Measurements from ENCODE around the gene FPR1.

The FPR1 gene

GRCh38 chr19:51698296-51698695, 53.4 kb downstream of the FPR1 start:
- Histone ChIP-seq H3K4me3 (ENCODE audit: insufficient read depth, low read depth, low read length, poor library complexity, severe bottlenecking) (no peak overlapping the region), H3K27ac (ENCODE audit: insufficient read depth, low read length, poor library complexity, severe bottlenecking) (no peak overlapping the region), H3K9me3 (ENCODE audit: control insufficient read depth, low read length) (no peaks in the 10 kb centered on the region), H3K36me3 (ENCODE audit: control insufficient read depth, insufficient read depth, low read length) (no peaks in the 10 kb centered on the region), H3K4me1 (ENCODE audit: control insufficient read depth, insufficient read depth, low read length, poor library complexity, severe bottlenecking) (peaks cover 10% of the 10 kb centered on the region), H3K27me3 (replicated peaks; ENCODE audit: control insufficient read depth, insufficient read depth, low read length, poor library complexity, severe bottlenecking) (no peaks in the 10 kb centered on the region)
- no peak for DNase-seq

DNA sequence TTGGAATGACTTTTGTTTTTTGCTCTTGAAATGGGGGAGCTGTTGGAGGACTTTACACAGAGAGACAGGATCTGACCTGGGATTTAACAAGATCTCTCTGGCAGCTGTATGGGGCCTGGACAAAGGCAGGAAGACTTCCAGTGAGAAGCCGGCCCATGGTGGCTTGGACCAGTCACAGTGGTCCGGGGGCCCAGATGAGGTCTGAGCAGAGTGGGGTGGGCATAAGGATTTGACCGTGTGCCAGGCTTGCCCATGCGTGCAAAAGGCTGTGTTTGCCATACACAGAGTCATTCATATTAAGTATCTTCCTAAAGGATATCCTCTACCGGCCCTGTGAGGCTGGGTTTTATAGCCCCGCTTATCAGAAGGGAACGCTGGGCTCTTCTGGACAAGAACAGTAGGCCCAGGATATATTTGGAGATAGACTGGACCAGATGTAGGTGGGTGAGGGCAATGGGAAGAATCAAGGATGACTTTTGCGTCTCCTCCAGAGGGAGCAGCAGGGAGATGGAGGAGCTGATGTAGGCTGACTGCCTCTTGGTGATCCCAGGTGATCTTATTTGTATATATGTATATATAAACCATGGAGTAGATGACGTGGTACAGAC, 54.4 kb downstream of the FPR1 start:
- no peaks in the 10 kb centered on the region for H3K36me3 ChIP-seq (ENCODE audit: control insufficient read depth, insufficient read depth, low read length)
- no peaks in the 10 kb centered on the region for H3K27me3 ChIP-seq (replicated peaks; ENCODE audit: control insufficient read depth, insufficient read depth, low read length, poor library complexity, severe bottlenecking)
- H3K27ac ChIP-seq (ENCODE audit: insufficient read depth, low read length, poor library complexity, severe bottlenecking) = no peak overlapping the region
- H3K9me3 ChIP-seq (ENCODE audit: control insufficient read depth, low read length) = no peaks in the 10 kb centered on the region
- no peaks in the 10 kb centered on the region for H3K4me1 ChIP-seq (ENCODE audit: control insufficient read depth, insufficient read depth, low read length, poor library complexity, severe bottlenecking)
- no peak for DNase-seq
- H3K4me3 ChIP-seq (ENCODE audit: insufficient read depth, low read depth, low read length, poor library complexity, severe bottlenecking) = no peak overlapping the region

DNA sequence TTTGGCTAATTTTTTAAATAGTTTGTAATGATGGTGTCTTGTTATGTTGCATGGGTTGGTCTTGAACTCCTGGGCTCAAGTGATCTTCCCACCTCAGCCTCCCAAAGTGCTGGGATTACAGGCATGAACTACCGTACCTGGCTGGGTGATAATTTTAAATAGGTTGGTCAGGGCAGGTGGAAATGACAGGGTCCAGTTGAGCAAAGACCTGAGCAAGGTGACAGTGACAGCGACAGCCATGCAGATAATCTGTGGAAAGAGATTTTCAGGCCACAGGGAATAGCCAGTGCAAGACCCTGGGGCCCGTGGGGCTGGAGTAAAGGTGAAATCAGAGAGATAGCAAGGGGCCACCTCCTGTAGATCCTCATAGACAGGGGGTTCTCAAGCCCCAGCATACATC, 55.1 kb downstream of the FPR1 start:
- H3K4me3 ChIP-seq (ENCODE audit: insufficient read depth, low read depth, low read length, poor library complexity, severe bottlenecking) = no peak overlapping the region
- H3K9me3 ChIP-seq (ENCODE audit: control insufficient read depth, low read length) = no peaks in the 10 kb centered on the region
- H3K27ac ChIP-seq (ENCODE audit: insufficient read depth, low read length, poor library complexity, severe bottlenecking) = no peak overlapping the region
- H3K36me3 ChIP-seq (ENCODE audit: control insufficient read depth, insufficient read depth, low read length) = no peaks in the 10 kb centered on the region
- no peaks in the 10 kb centered on the region for H3K27me3 ChIP-seq (replicated peaks; ENCODE audit: control insufficient read depth, insufficient read depth, low read length, poor library complexity, severe bottlenecking)
- H3K4me1 ChIP-seq (ENCODE audit: control insufficient read depth, insufficient read depth, low read length, poor library complexity, severe bottlenecking) = no peaks in the 10 kb centered on the region
- DNase-seq = no peak

All from effector memory CD4-positive, alpha-beta T cell (primary cell).